MM.1S (cell line): Measurements from ENCODE around the gene PIK3R4.

Experiments used
- DNase-seq: peaks from one replicate; pipeline ENCODE4 v3.0.0-alpha.2; 2015
- H2AFZ ChIP-seq: fragments of 300-600 bp; sonication (generic); 2 replicates; pipeline ENCODE4 v1.6.0; 2016; ENCODE audit warnings: antibody characterized with exemption, low read length
- H3F3A ChIP-seq: fragments of 300-600 bp; sonication (generic); 2 replicates; pipeline ENCODE4 v1.6.1; 2016; ENCODE audit warnings: mild to moderate bottlenecking, antibody characterized with exemption, low read length, moderate library complexity, mixed read lengths; ENCODE audit not compliant: insufficient read depth
- H3K27ac ChIP-seq: fragments of 300-600 bp; sonication (generic); 2 replicates; pipeline ENCODE4 v1.5.1; 2016; ENCODE audit warnings: mild to moderate bottlenecking, low read length
- H3K27me3 ChIP-seq: fragments of 300-600 bp; sonication (generic); replicated peaks from 2 replicates; pipeline ENCODE4 v1.6.0; 2016; ENCODE audit warnings: low read length; ENCODE audit not compliant: insufficient read depth
- H3K36me3 ChIP-seq: fragments of 300-600 bp; sonication (generic); replicated peaks from 2 replicates; pipeline ENCODE4 v1.6.1; 2016; ENCODE audit warnings: mild to moderate bottlenecking, low read length, mixed read lengths; ENCODE audit not compliant: insufficient read depth
- H3K4me1 ChIP-seq: fragments of 300-600 bp; sonication (generic); 2 replicates; pipeline ENCODE4 v1.6.1; 2016; ENCODE audit warnings: low read length, mixed read lengths
- H3K4me2 ChIP-seq: fragments of 300-600 bp; sonication (generic); 2 replicates; pipeline ENCODE4 v1.6.0; 2016; ENCODE audit warnings: low read depth, low read length
- H3K4me3 ChIP-seq: fragments of 300-600 bp; sonication (generic); 2 replicates; pipeline ENCODE4 v1.5.1; 2016; ENCODE audit warnings: low read length, mixed read lengths
- H3K79me2 ChIP-seq: fragments of 300-600 bp; sonication (generic); 2 replicates; pipeline ENCODE4 v1.6.1; 2016; ENCODE audit warnings: mixed run types, low read length, mixed read lengths
- H3K9ac ChIP-seq: fragments of 300-600 bp; sonication (generic); 2 replicates; pipeline ENCODE4 v1.6.1; 2016; ENCODE audit warnings: low read length, mixed read lengths
- H3K9me2 ChIP-seq: fragments of 300-600 bp; sonication (generic); replicated peaks from 2 replicates; pipeline ENCODE4 v1.6.1; 2016; ENCODE audit warnings: mild to moderate bottlenecking, low read length, mixed read lengths; ENCODE audit not compliant: insufficient read depth
- H3K9me3 ChIP-seq: fragments of 300-600 bp; sonication (generic); replicated peaks from 2 replicates; pipeline ENCODE4 v1.6.1; 2016; ENCODE audit warnings: mild to moderate bottlenecking, low read length, mixed read lengths; ENCODE audit not compliant: insufficient read depth
- H4K20me1 ChIP-seq: fragments of 300-600 bp; sonication (generic); 2 replicates; pipeline ENCODE4 v1.6.1; 2016; ENCODE audit warnings: mild to moderate bottlenecking, low read length, moderate library complexity, mixed read lengths; ENCODE audit not compliant: insufficient read depth
- CTCF ChIP-seq: fragments of 300-600 bp; sonication (generic); IDR thresholded peaks from 2 replicates; pipeline ENCODE4 v1.5.1; 2016; ENCODE audit warnings: antibody characterized with exemption, low read length, mixed read lengths
- EZH2 ChIP-seq: fragments of 300-600 bp; sonication (generic); optimal IDR thresholded peaks from 2 replicates; pipeline ENCODE3; 2017; ENCODE audit warnings: low read depth, mild to moderate bottlenecking, antibody characterized with exemption, low read length, mixed read lengths
- EZH2phosphoT487 ChIP-seq: fragments of 300-600 bp; sonication (generic); IDR thresholded peaks from 2 replicates; pipeline ENCODE4 v1.6.1; 2018; ENCODE audit warnings: antibody characterized with exemption, low read length

The PIK3R4 gene

GRCh38 chr3:130692455-130692854 lies 54.2 kb downstream of the PIK3R4 start:
- no peak for TF ChIP-seq EZH2phosphoT487
- no peak for TF ChIP-seq CTCF
- no peak for TF ChIP-seq EZH2
- no peaks in the 10 kb centered on the region for H3K9me3 ChIP-seq
- H2AFZ ChIP-seq = no peak overlapping the region
- H3K4me3 ChIP-seq = no peak overlapping the region
- H3K79me2 ChIP-seq = no peaks in the 10 kb centered on the region
- no peak overlapping the region for H3K27ac ChIP-seq
- no peak overlapping the region for H3K4me2 ChIP-seq
- no peaks in the 10 kb centered on the region for H4K20me1 ChIP-seq
- H3K9ac ChIP-seq = no peak overlapping the region
- 0 out of 2 replicates have a peak, but pooled peaks cover 3% of the 10 kb centered on the region for H3K36me3 ChIP-seq
- no peaks in the 10 kb centered on the region for H3K4me1 ChIP-seq
- H3K27me3 ChIP-seq = no peaks in the 10 kb centered on the region
- no peaks in the 10 kb centered on the region for H3K9me2 ChIP-seq
- H3F3A ChIP-seq = no peaks in the 10 kb centered on the region
- DNase-seq = no peak

- H3K9me2 ChIP-seq = no peaks in the 10 kb centered on the region
- H2AFZ ChIP-seq = no peak overlapping the region
- no peaks in the 10 kb centered on the region for H4K20me1 ChIP-seq
- TF ChIP-seq EZH2phosphoT487 (no peak), CTCF (no peak), EZH2 (no peak)
- no peaks in the 10 kb centered on the region for H3K4me1 ChIP-seq
- no peaks in the 10 kb centered on the region for H3K79me2 ChIP-seq
- no peak overlapping the region for H3K27ac ChIP-seq
- no peak overlapping the region for H3K4me3 ChIP-seq
- DNase-seq = no peak
- H3K9ac ChIP-seq = no peak overlapping the region
- no peaks in the 10 kb centered on the region for H3K27me3 ChIP-seq
- no peaks in the 10 kb centered on the region for H3K36me3 ChIP-seq
- H3F3A ChIP-seq = no peaks in the 10 kb centered on the region
- no peaks in the 10 kb centered on the region for H3K9me3 ChIP-seq
- no peak overlapping the region for H3K4me2 ChIP-seq
These were observed 57.7 kb downstream of the PIK3R4 start for GRCh38 chr3:130688697-130689470.

- DNase-seq = no peak
- no peaks in the 10 kb centered on the region for H3F3A ChIP-seq
- TF ChIP-seq CTCF (no peak), EZH2 (no peak), EZH2phosphoT487 (no peak)
- H3K79me2 ChIP-seq = no peaks in the 10 kb centered on the region
- H3K4me3 ChIP-seq = no peak overlapping the region
- no peak overlapping the region for H2AFZ ChIP-seq
- no peak overlapping the region for H3K9ac ChIP-seq
- H3K4me2 ChIP-seq = no peak overlapping the region
- no peaks in the 10 kb centered on the region for H3K27me3 ChIP-seq
- H3K9me2 ChIP-seq = no peaks in the 10 kb centered on the region
- no peak overlapping the region for H3K27ac ChIP-seq
- no peaks in the 10 kb centered on the region for H3K9me3 ChIP-seq
- H4K20me1 ChIP-seq = no peaks in the 10 kb centered on the region
- no peaks in the 10 kb centered on the region for H3K36me3 ChIP-seq
- no peaks in the 10 kb centered on the region for H3K4me1 ChIP-seq
These were observed 58.5 kb downstream of the PIK3R4 start for GRCh38 chr3:130688015-130688688.
